Upper lobe of right lung (tissue), 1 donor: Measurements from ENCODE around the gene PPM1B. TPM values are rescaled to one million over a fixed set of nuclear protein-coding genes. Genes with fewer than 3 reads are reported as not detected.

Experiments
- total RNA-seq: library from RNA; stranded (reverse); fragmentation: NEBNext Ultra II Directional; extraction: Animal tissue kit (Norgen Biotek cat#: 25700); gene quantifications from one replicate; pipeline ENCODE4 v1.2.1, GENCODE V29; 2021
- donor health status: DM: no; HTN: yes; CAD: no; lungs with severe emphysema.

PPM1B gene
- total RNA-seq, 1 donor from 2014 or later = 45.8 TPM

Other genes starting within 250 kb of the PPM1B start
- gene LRPPRC, start 172.9 kb upstream of the PPM1B start, total RNA-seq = 56.1 TPM
- 0.17 TPM for gene SLC3A1, start 106.6 kb downstream of the PPM1B start, total RNA-seq
- gene PREPL, start 192.6 kb downstream of the PPM1B start, total RNA-seq = 43.4 TPM
- gene CAMKMT, start 193.1 kb downstream of the PPM1B start, total RNA-seq = 10.5 TPM